Measurements from ENCODE around the gene SPPL2B. TPM values are rescaled to one million over a fixed set of nuclear protein-coding genes. Genes with fewer than 3 reads are reported as not detected.

Gene SPPL2B
- total and polyA plus RNA-seq, 9 of the 15 experiments (the other 6 are each of a cell fraction or from before 2014, with no cell fraction given), result 0.20 to 81.2 (median 15.1) TPM

- H3K4me3 ChIP-seq, result no peak overlapping the region
- ChIA-PET CTCF (ENCODE audit: low intra/inter-chr PET ratio) (no interaction called here), POLR2A (no interaction called here)
- in situ Hi-C loops (cut with MboI) (no loop called here), intact Hi-C loops (cut with micrococcal nuclease) (no loop called here)
- H2AFZ ChIP-seq (ENCODE audit: low read depth, low read length), result no peak overlapping the region
- 94% methylated on average over 6 of the region's 52 CpGs for WGBS (ENCODE audit: insufficient coverage, low coverage, missing lambda C conversion rate)
- BruUV-seq (replicated peaks), result no TSS peak
- no peak overlapping the region for H3K4me2 ChIP-seq (ENCODE audit: insufficient read depth, low read length)
- no peak overlapping the region for H3K27ac ChIP-seq (ENCODE audit: extremely low read depth, low read depth, low read length)
- no peaks in the 10 kb centered on the region for H4K20me1 ChIP-seq (replicated peaks; ENCODE audit: control insufficient read depth, insufficient read depth, low read length)
- TF ChIP-seq ZBTB33 (CRISPR knock-in tag; IDR thresholded peaks at IDR 0.05), result peak; percentile 58
- no peak for TF ChIP-seq NR2C1 (IDR thresholded peaks at IDR 0.05)
- no peak for TF ChIP-seq NR2C1 (tag; IDR thresholded peaks at IDR 0.05)
- peaks cover 24% of the 10 kb centered on the region for H3K79me2 ChIP-seq (ENCODE audit: control insufficient read depth, insufficient read depth, low read length)
- DNase-seq (ENCODE audit: extremely low read depth in 1 of 4, low spot score in 3 of 4), result no peak
- peaks cover 2% of the 10 kb centered on the region for H3K9me3 ChIP-seq (replicated peaks; ENCODE audit: control insufficient read depth, insufficient read depth, low read depth, low read length)
- no peaks in the 10 kb centered on the region for H3K27me3 ChIP-seq (ENCODE audit: control insufficient read depth in 2 of 2, insufficient read depth in 2 of 2, low read length in 2 of 2)
- H3K9me1 ChIP-seq (ENCODE audit: control insufficient read depth, insufficient read depth, low read length), result no peaks in the 10 kb centered on the region
- H3K9ac ChIP-seq (ENCODE audit: insufficient read depth in 1 of 2, low read depth in 2 of 2, low read length in 2 of 2), result no peak overlapping the region
- ATAC-seq, result no peak
- peaks cover 5 to 75% of the 10 kb centered on the region in 2 experiments; a peak in 3 of 5 replicates for H3K4me1 ChIP-seq (replicated peaks in 1 of 2; ENCODE audit: control insufficient read depth in 2 of 2, insufficient read depth in 2 of 2, low read length in 2 of 2)
- no peak for FAIRE-seq
- peaks cover 43% of the 10 kb centered on the region; the same call in 2 of the 3 replicates for H3K36me3 ChIP-seq (ENCODE audit: control insufficient read depth, insufficient read depth, low read length)
Observed at GRCh38 chr19:2339644-2340310, 11.3 kb downstream of the SPPL2B start.

Measured in K562 (cell line).